ENCODE data around the gene IFT81.
"Not testable (repeated sequence)": the region's sequence is repeated elsewhere in the genome, so short reads cannot be mapped to it uniquely, and the experiment has no call there.

Gene IFT81

GRCh38 chr12:110124269-110124995 lies at the start of gene IFT81:
Gene IFT81, plus strand, starts transcription at chr12:110124357. Its CDS starts 3,024 bp downstream, at chr12:110127381.
- DNase-seq: peak; percentile 88
- in situ Hi-C loops (cut with MboI; ENCODE audit: low pct_unique_long_range_greater_than_20kb, low sequenced_read_pairs): no loop called here

GRCh38 chr12:110075880-110076279 lies 48.3 kb upstream of the IFT81 start:
- no peak for DNase-seq
- in situ Hi-C loops (cut with MboI; ENCODE audit: low pct_unique_long_range_greater_than_20kb, low sequenced_read_pairs): no loop called here

- in situ Hi-C loops (cut with MboI; ENCODE audit: low pct_unique_long_range_greater_than_20kb, low sequenced_read_pairs): no loop called here
- no peak for DNase-seq
These were observed 46.4 kb upstream of the IFT81 start for GRCh38 chr12:110077800-110078199.

- in situ Hi-C loops (cut with MboI; ENCODE audit: low pct_unique_long_range_greater_than_20kb, low sequenced_read_pairs): no loop called here
- DNase-seq: peak; percentile 88
These were observed 44.4 kb upstream of the IFT81 start for GRCh38 chr12:110079477-110080400.

GRCh38 chr12:110080410-110080809 lies 43.7 kb upstream of the IFT81 start:
- in situ Hi-C loops (cut with MboI; ENCODE audit: low pct_unique_long_range_greater_than_20kb, low sequenced_read_pairs): no loop called here
- DNase-seq: no peak

GRCh38 chr12:110084314-110085015 lies 39.7 kb upstream of the IFT81 start:
- no peak for DNase-seq
- in situ Hi-C loops (cut with MboI; ENCODE audit: low pct_unique_long_range_greater_than_20kb, low sequenced_read_pairs): no loop called here

GRCh38 chr12:110088216-110088615 lies 35.9 kb upstream of the IFT81 start:
- DNase-seq: peak; percentile 53
- in situ Hi-C loops (cut with MboI; ENCODE audit: low pct_unique_long_range_greater_than_20kb, low sequenced_read_pairs): not testable (repeated sequence)

GRCh38 chr12:110088936-110089335 lies 35.2 kb upstream of the IFT81 start:
- peak; percentile 72 for DNase-seq
- in situ Hi-C loops (cut with MboI; ENCODE audit: low pct_unique_long_range_greater_than_20kb, low sequenced_read_pairs): no loop called here

GRCh38 chr12:110090266-110091135 lies 33.7 kb upstream of the IFT81 start:
- DNase-seq: no peak
- in situ Hi-C loops (cut with MboI; ENCODE audit: low pct_unique_long_range_greater_than_20kb, low sequenced_read_pairs): no loop called here

- no peak for DNase-seq
- in situ Hi-C loops (cut with MboI; ENCODE audit: low pct_unique_long_range_greater_than_20kb, low sequenced_read_pairs): no loop called here
These were observed 32.9 kb upstream of the IFT81 start for GRCh38 chr12:110091136-110091711.

- in situ Hi-C loops (cut with MboI; ENCODE audit: low pct_unique_long_range_greater_than_20kb, low sequenced_read_pairs): no loop called here
- peak; percentile 12 for DNase-seq
These were observed 30.4 kb upstream of the IFT81 start for GRCh38 chr12:110093631-110094311.

GRCh38 chr12:110100315-110100970 lies 23.7 kb upstream of the IFT81 start:
- DNase-seq: peak; percentile 92
- in situ Hi-C loops (cut with MboI; ENCODE audit: low pct_unique_long_range_greater_than_20kb, low sequenced_read_pairs): no loop called here

- DNase-seq: peak; percentile 90
- in situ Hi-C loops (cut with MboI; ENCODE audit: low pct_unique_long_range_greater_than_20kb, low sequenced_read_pairs): no loop called here
These were observed 21.9 kb upstream of the IFT81 start for GRCh38 chr12:110102255-110102654.

- no peak for DNase-seq
- in situ Hi-C loops (cut with MboI; ENCODE audit: low pct_unique_long_range_greater_than_20kb, low sequenced_read_pairs): no loop called here
These were observed 19.7 kb upstream of the IFT81 start for GRCh38 chr12:110104188-110105094.

GRCh38 chr12:110105159-110105558 lies 19.0 kb upstream of the IFT81 start:
- no peak for DNase-seq
- in situ Hi-C loops (cut with MboI; ENCODE audit: low pct_unique_long_range_greater_than_20kb, low sequenced_read_pairs): no loop called here

GRCh38 chr12:110105986-110106385 lies 18.2 kb upstream of the IFT81 start:
- no peak for DNase-seq
- in situ Hi-C loops (cut with MboI; ENCODE audit: low pct_unique_long_range_greater_than_20kb, low sequenced_read_pairs): no loop called here

Measured in KBM-7 (cell line).